GM12891 (cell line): ENCODE data around the gene PRR15L.
"Not testable (repeated sequence)": the region's sequence is repeated elsewhere in the genome, so short reads cannot be mapped to it uniquely, and the experiment has no call there.

Experiments used
- PAX5 ChIP-seq: IDR thresholded peaks from 2 replicates; pipeline ENCODE4 v1.6.1; 2011; ENCODE audit warnings: low read length, moderate library complexity, mild to moderate bottlenecking; ENCODE audit not compliant: insufficient read depth, severe bottlenecking
- POLR2A ChIP-seq: IDR thresholded peaks from 2 replicates; pipeline ENCODE4 v1.6.1; 2011; ENCODE audit warnings: low read depth, low read length, control low read depth
- POLR2AphosphoS5 ChIP-seq: IDR thresholded peaks from 2 replicates; pipeline ENCODE4 v1.6.1; 2011; ENCODE audit warnings: low read depth, low read length, control low read depth
- POU2F2 ChIP-seq: IDR thresholded peaks from 2 replicates; pipeline ENCODE4 v1.6.1; 2011; ENCODE audit warnings: low read depth, mild to moderate bottlenecking, control low read depth, low read length, moderate library complexity
- SPI1 ChIP-seq: IDR thresholded peaks from 2 replicates; pipeline ENCODE4 v1.6.1; 2011; ENCODE audit warnings: low read depth, low read length, control low read depth
- TAF1 ChIP-seq: IDR thresholded peaks from 2 replicates; pipeline ENCODE4 v1.6.1; 2011; ENCODE audit warnings: low read depth, low read length, control low read depth

DNA sequence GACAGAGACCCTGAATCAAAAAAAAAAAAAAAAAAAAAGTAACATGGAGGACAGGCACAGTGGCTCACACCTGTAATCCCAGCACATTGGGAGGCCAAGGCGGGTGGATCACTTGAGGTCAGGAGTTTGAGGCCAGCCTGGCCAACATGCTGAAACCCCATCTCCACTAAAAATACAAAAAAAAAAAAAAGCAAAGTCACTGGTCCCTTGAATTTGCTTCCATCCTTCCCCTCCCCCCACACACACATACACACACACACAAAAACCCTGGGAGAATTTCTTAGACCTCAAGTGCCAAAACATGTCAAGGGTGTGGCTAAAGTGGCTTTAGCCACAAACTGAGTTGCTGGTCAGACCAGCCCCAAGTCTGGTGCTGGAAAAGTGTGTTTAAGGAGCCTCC lies 30.8 kb upstream of the PRR15L start:
- not testable (repeated sequence) for TF ChIP-seq POLR2A, TAF1, POLR2AphosphoS5, SPI1, PAX5, POU2F2
